PC-9 (cell line): ENCODE measurements around the gene PCSK5. TPM values are rescaled to one million over a fixed set of nuclear protein-coding genes. Genes with fewer than 3 reads are reported as not detected.
A peak's percentile ranks its signal among the peaks of the same experiment; 100 is the strongest.

Experiments
- BruUV-seq: library from RNA; stranded (reverse); fragments of 400-500 nt; replicated peaks from 2 replicates; lab custom pipeline; 2021; lab: Mats Ljungman, UMichigan
- CTCF ChIA-PET: fragments of 300-600 bp; sonication (Branson Sonifier 250); formaldehyde crosslinking; loops from one replicate; lab custom pipeline; 2022; ENCODE audit warnings: antibody characterized with exemption; lab: Charles Lee
- POLR2A ChIA-PET: fragments of 300-600 bp; sonication (Branson Sonifier 250); formaldehyde crosslinking; loops from one replicate; lab custom pipeline; 2022; ENCODE audit warnings: antibody characterized with exemption; ENCODE audit not compliant: unreplicated experiment; lab: Charles Lee
- DNase-seq, 2 experiments: peaks; one replicate each; pipeline versions ENCODE4 v3.0.0 to v3.0.0-alpha.2; 2015 to 2022; ENCODE audit warnings: mixed read lengths in 1 of 2
- H2AFZ ChIP-seq: fragments of 200-600 bp; sonication (generic); 2 replicates; pipeline ENCODE4 v1.8.1; 2017; ENCODE audit warnings: antibody characterized with exemption
- H3F3A ChIP-seq: fragments of 200-600 bp; sonication (generic); 2 replicates; pipeline ENCODE4 v1.8.1; 2017; ENCODE audit warnings: antibody characterized with exemption, mild to moderate bottlenecking, low read depth; ENCODE audit not compliant: insufficient read depth
- H3K27ac ChIP-seq: fragments of 200-600 bp; sonication (generic); 2 replicates; pipeline ENCODE4 v1.6.1; 2016; ENCODE audit warnings: mixed run types
- H3K27me3 ChIP-seq: fragments of 200-600 bp; sonication (generic); 2 replicates; pipeline ENCODE4 v1.6.1; 2016; ENCODE audit warnings: low read depth, mixed run types; ENCODE audit not compliant: insufficient read depth
- H3K36me3 ChIP-seq: fragments of 200-600 bp; sonication (generic); 2 replicates; pipeline ENCODE4 v1.6.1; 2016; ENCODE audit warnings: low read depth, mixed run types
- H3K4me1 ChIP-seq: fragments of 200-600 bp; sonication (generic); replicated peaks from 2 replicates; pipeline ENCODE4 v1.6.1; 2016; ENCODE audit warnings: mixed run types; ENCODE audit not compliant: insufficient read depth
- H3K4me2 ChIP-seq: fragments of 200-600 bp; sonication (generic); 2 replicates; pipeline ENCODE4 v1.6.1; 2017; ENCODE audit warnings: mixed run types
- H3K4me3 ChIP-seq: fragments of 200-600 bp; sonication (generic); 2 replicates; pipeline ENCODE4 v1.6.1; 2016; ENCODE audit warnings: mixed run types
- H3K79me2 ChIP-seq: fragments of 200-600 bp; sonication (generic); 2 replicates; pipeline ENCODE4 v1.6.1; 2017; ENCODE audit warnings: low read depth, mixed run types
- H3K9me2 ChIP-seq: fragments of 200-600 bp; sonication (generic); 2 replicates; pipeline ENCODE4 v1.8.1; 2017; ENCODE audit warnings: mild to moderate bottlenecking; ENCODE audit not compliant: insufficient read depth
- H3K9me3 ChIP-seq: fragments of 200-600 bp; sonication (generic); 2 replicates; pipeline ENCODE4 v1.8.1; 2016; ENCODE audit warnings: low read depth; ENCODE audit not compliant: insufficient read depth
- H4K20me1 ChIP-seq: fragments of 200-600 bp; sonication (generic); 2 replicates; pipeline ENCODE4 v1.8.1; 2017; ENCODE audit not compliant: insufficient read depth
- CTCF ChIP-seq: fragments of 200-600 bp; sonication (generic); conservative IDR thresholded peaks from 2 replicates; pipeline ENCODE4 v1.6.1; 2017; ENCODE audit warnings: mixed run types, antibody characterized with exemption, mild to moderate bottlenecking, moderate library complexity
- EZH2 ChIP-seq: fragments of 200-600 bp; sonication (generic); IDR thresholded peaks from 2 replicates; pipeline ENCODE4 v1.8.0; 2017; ENCODE audit warnings: antibody characterized with exemption, low read depth
- intact Hi-C: fragments of 100-400 bp; cut with micrococcal nuclease; formaldehyde crosslinking; loops from one replicate; pipeline ENCODE4 v1.10.0; 2022; ENCODE audit not compliant: unreplicated experiment
- total RNA-seq: library from RNA; stranded (reverse); gene quantifications from 2 replicates; pipeline ENCODE4 v1.2.3, GENCODE V29; 2021

Gene PCSK5
- total RNA-seq, 1 experiment from 2014 or later: 8.2 TPM

- CTCF ChIA-PET: interaction anchor here (0.6 to 0.9 kb wide), 2 partner anchors 48 to 1258 kb away, joined by 4 to 5 read pairs; no protein-coding TSS in a partner anchor
- no peaks in the 10 kb centered on the region for H3K9me3 ChIP-seq
- H4K20me1 ChIP-seq: no peaks in the 10 kb centered on the region
- no peaks in the 10 kb centered on the region for H3K79me2 ChIP-seq
- DNase-seq: peak; percentile 88
- no peak for TF ChIP-seq CTCF
- H3K9me2 ChIP-seq: no peaks in the 10 kb centered on the region
- no peak overlapping the region for H3K4me3 ChIP-seq
- intact Hi-C loops: loop anchor here (5.0 kb wide), 1 partner anchor 57 kb away; no protein-coding TSS in a partner anchor
- no peak overlapping the region for H2AFZ ChIP-seq
- peak overlapping the region; percentile 47 for H3K27ac ChIP-seq
- peaks cover 70% of the 10 kb centered on the region for H3K4me1 ChIP-seq
- H3F3A ChIP-seq: peaks cover 48% of the 10 kb centered on the region
- no peaks in the 10 kb centered on the region for H3K36me3 ChIP-seq
- H3K27me3 ChIP-seq: no peaks in the 10 kb centered on the region
- peak overlapping the region; percentile 60 for H3K4me2 ChIP-seq
- no TSS peak for BruUV-seq
- POLR2A ChIA-PET: interaction anchor here (0.6 to 1.2 kb wide), 4 partner anchors 8 to 189 kb away, joined by 3 to 6 read pairs (median 4); no protein-coding TSS in a partner anchor
Measured at GRCh38 chr9:76369583-76369982, 479.1 kb downstream of the PCSK5 start.

GRCh38 chr9:76370396-76371023, 480.0 kb downstream of the PCSK5 start:
- Histone ChIP-seq H3K9me2 (no peaks in the 10 kb centered on the region), H2AFZ (no peak overlapping the region), H3K4me3 (no peak overlapping the region), H3K27me3 (no peaks in the 10 kb centered on the region), H3K36me3 (no peaks in the 10 kb centered on the region), H3K79me2 (no peaks in the 10 kb centered on the region), H3K27ac (0 out of 2 replicates have a peak overlapping the region, but pooled peaks have one; percentile 47), H3K4me1 (peaks cover 73% of the 10 kb centered on the region), H3K9me3 (no peaks in the 10 kb centered on the region), H4K20me1 (no peaks in the 10 kb centered on the region), H3F3A (peaks cover 44% of the 10 kb centered on the region), H3K4me2 (no peak overlapping the region)
- POLR2A ChIA-PET: interaction anchor here (0.6 to 1.2 kb wide), 3 partner anchors 23 to 190 kb away, joined by 4 to 6 read pairs (median 5); no protein-coding TSS in a partner anchor
- BruUV-seq: no TSS peak
- CTCF ChIA-PET: interaction anchor here (0.6 kb wide), 1 partner anchor 37 kb away, joined by 3 read pairs; no protein-coding TSS in a partner anchor
- DNase-seq: no peak
- TF ChIP-seq EZH2 (no peak), CTCF (no peak)
- intact Hi-C loops: loop anchor here (10.0 kb wide), 4 partner anchors 156 to 1136 kb away; partner anchors contain the start of gene PCSK5

DNA sequence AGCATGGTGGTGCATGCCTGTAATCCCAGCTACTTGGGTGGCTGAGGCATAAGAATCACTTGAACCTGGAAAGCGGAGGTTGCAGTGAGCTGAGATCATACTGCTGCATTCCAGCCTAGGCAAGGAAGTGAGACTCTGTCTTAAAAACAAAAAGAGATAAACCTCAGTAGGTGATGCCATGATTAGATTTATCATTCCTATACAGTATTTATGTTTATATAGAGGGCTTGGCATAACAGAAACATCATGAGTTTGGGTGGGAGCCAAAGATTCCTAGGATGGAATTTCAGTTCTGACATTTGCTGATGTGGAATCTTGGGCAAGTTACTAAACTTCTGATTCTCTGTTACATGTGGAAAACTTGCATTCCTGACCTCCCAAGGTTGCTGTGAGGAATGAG, 481.4 kb downstream of the PCSK5 start:
- H3K79me2 ChIP-seq: no peaks in the 10 kb centered on the region
- no peaks in the 10 kb centered on the region for H4K20me1 ChIP-seq
- H3K27me3 ChIP-seq: no peaks in the 10 kb centered on the region
- H3K4me1 ChIP-seq: peaks cover 65% of the 10 kb centered on the region
- H3K4me3 ChIP-seq: no peak overlapping the region
- H3K9me2 ChIP-seq: no peaks in the 10 kb centered on the region
- BruUV-seq: no TSS peak
- no peaks in the 10 kb centered on the region for H3K9me3 ChIP-seq
- TF ChIP-seq CTCF: no peak
- no peak for TF ChIP-seq EZH2
- no peak overlapping the region for H2AFZ ChIP-seq
- H3K36me3 ChIP-seq: no peaks in the 10 kb centered on the region
- H3K27ac ChIP-seq: no peak overlapping the region
- ChIA-PET CTCF (interaction anchor here (0.6 kb wide), 1 partner anchor 72 kb away, joined by 3 read pairs; no protein-coding TSS in a partner anchor), POLR2A (interaction anchor here (0.7 kb wide), 1 partner anchor 51 kb away, joined by 3 read pairs; no protein-coding TSS in a partner anchor)
- peaks cover 45% of the 10 kb centered on the region for H3F3A ChIP-seq
- intact Hi-C loops: loop anchor here (2.0 to 10.0 kb wide), 5 partner anchors 19 to 1137 kb away; partner anchors contain the start of gene PCSK5
- 0 out of 2 replicates have a peak overlapping the region, but pooled peaks have one; percentile 30 for H3K4me2 ChIP-seq
- DNase-seq: peak; percentile 41 to 57
